Vagina (tissue), 2 donors: ENCODE measurements around the gene CLEC2B.

ENCODE experiments used
- POLR2A ChIP-seq, 2 donors: fragments of 450-650 bp; IDR thresholded peaks; one replicate each; pipeline ENCODE4 v1.6.1; 2017; ENCODE audit warnings: antibody characterized with exemption in 2 of 2, mild to moderate bottlenecking in 2 of 2, moderate library complexity in 2 of 2
- POLR2AphosphoS5 ChIP-seq, 2 donors: sonication (generic); formaldehyde crosslinking; IDR thresholded peaks; one replicate each; pipeline ENCODE4 v1.9.0; 2017; ENCODE audit warnings: antibody characterized with exemption in 2 of 2, mild to moderate bottlenecking in 2 of 2, low read depth in 1 of 2; ENCODE audit not compliant: insufficient read depth in 1 of 2
- TF ChIP-seq, protein P1 (sequence below), 3 experiments: fragments of 450-650 bp in 2 of 3; fragments of 200-600 bp in 1 of 3; sonication (generic) in 1 of 3; IDR thresholded peaks; one replicate each; pipeline ENCODE4 v1.5.1; 2017 to 2019; ENCODE audit warnings: antibody characterized with exemption in 3 of 3, mild to moderate bottlenecking in 2 of 3, moderate library complexity in 2 of 3

DNA sequence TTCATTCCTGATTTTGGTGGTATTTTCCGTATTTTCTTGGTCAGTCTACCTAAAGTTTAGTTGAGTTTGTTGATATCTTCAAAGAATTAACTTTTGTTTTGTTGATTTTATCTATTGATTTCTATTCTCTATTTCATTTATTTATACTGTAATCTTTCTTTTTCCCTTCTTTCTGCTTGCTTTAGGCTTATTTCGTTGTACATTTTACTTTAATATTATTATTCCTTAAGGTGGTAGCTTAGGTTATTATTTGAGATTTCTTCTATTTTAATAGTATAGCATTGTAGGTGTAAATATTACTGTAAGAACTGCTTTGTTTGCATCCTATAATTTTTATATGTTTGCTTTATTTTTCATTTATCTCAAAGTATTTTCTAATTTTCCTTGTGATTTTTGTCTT lies 63.3 kb downstream of the CLEC2B start:
- no peak for TF ChIP-seq POLR2A (IDR thresholded peaks at IDR 0.05)
- TF ChIP-seq, protein P1, sequence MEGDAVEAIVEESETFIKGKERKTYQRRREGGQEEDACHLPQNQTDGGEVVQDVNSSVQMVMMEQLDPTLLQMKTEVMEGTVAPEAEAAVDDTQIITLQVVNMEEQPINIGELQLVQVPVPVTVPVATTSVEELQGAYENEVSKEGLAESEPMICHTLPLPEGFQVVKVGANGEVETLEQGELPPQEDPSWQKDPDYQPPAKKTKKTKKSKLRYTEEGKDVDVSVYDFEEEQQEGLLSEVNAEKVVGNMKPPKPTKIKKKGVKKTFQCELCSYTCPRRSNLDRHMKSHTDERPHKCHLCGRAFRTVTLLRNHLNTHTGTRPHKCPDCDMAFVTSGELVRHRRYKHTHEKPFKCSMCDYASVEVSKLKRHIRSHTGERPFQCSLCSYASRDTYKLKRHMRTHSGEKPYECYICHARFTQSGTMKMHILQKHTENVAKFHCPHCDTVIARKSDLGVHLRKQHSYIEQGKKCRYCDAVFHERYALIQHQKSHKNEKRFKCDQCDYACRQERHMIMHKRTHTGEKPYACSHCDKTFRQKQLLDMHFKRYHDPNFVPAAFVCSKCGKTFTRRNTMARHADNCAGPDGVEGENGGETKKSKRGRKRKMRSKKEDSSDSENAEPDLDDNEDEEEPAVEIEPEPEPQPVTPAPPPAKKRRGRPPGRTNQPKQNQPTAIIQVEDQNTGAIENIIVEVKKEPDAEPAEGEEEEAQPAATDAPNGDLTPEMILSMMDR (IDR thresholded peaks at IDR 0.05) = no peak
- TF ChIP-seq POLR2AphosphoS5 (IDR thresholded peaks at IDR 0.05; ENCODE audit: insufficient read depth in 1 of 2, low read depth in 1 of 2) = no peak
